GM18867 (cell line): ENCODE data around the gene IGSF9B.
A peak's percentile ranks its signal among the peaks of the same experiment; 100 is the strongest.

Experiments
- ATAC-seq: cut with Tn5 transposase; IDR thresholded peaks from one replicate; pipeline ENCODE4 v1.9.1; 2021; ENCODE audit warnings: mild to moderate bottlenecking, moderate library complexity; ENCODE audit not compliant: unreplicated experiment

The IGSF9B gene

GRCh38 chr11:133922078-133922870, 34.5 kb downstream of the IGSF9B start:
- no peak for ATAC-seq

- no peak for ATAC-seq
Measured at GRCh38 chr11:133921513-133921912, 35.3 kb downstream of the IGSF9B start.

GRCh38 chr11:133921026-133921425, 35.7 kb downstream of the IGSF9B start:
- ATAC-seq: no peak

- no peak for ATAC-seq
Measured at GRCh38 chr11:133920109-133920990, 36.4 kb downstream of the IGSF9B start.

- ATAC-seq: no peak
Measured at GRCh38 chr11:133919330-133920108, 37.2 kb downstream of the IGSF9B start.

DNA sequence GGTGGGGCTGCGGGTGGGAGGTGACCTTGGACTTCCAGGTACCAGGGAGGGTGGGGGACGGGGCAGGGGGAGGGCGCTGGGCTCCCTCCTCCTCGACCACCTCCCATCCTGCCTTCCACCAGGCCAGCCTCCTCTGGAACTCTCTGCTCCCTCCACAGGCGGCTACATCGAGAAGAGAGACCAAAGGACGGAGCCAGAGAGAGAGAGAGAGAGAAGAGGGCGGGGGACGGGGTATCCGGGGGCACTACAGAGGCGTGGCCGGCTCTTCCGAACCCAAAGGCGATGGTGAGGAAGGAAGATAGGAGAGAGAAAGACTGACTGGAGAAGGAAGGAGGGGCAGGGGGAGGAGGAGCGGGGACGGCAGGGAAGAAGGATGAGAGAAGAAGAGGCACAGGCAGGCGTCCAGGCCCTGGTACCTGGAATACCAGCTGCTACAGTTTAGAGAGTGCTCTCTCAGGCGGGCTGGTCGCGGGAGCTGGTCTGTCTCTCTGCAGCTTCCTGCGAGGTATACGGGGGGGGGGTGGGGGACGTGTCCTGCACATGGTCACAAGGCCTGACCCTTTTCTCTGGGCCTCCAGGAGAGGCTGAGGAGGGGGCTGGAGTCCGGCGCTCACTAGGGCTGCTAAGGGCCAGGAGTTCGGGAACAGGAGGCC, 38.0 kb downstream of the IGSF9B start:
- no peak for ATAC-seq

DNA sequence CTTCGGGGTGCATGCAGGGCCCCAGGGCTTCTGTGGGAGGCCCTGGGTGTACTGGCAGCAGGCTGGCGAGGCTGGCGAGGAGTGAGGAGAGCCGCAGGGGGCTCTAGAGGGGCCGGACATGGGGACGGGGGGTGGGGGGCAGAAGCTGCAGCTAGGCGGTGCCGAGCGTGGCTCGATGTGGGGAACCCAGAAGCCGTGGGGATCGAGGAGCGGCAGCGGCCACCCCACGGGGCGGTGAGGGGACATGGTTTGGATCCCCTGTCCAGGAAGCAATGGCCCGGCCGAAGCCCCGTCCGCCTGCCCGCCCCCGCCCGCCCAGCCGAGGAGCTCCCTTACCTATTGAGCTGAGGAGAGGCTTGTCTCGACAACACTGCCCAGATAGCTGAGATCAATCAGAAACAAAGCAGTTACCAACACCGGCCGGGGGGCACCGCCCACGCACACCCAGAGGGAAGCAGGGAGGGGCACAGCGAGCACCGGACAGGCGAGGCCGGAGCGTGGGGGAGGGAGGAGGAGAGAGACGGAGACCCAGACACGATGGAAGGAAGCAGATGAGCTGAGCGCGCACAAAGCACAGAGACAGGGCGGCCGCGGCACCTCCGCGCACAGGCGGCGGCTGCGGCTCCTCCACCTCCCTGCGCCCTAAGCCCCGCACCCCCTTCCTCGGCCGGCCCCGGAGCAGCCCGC, 38.7 kb downstream of the IGSF9B start:
- ATAC-seq: no peak

DNA sequence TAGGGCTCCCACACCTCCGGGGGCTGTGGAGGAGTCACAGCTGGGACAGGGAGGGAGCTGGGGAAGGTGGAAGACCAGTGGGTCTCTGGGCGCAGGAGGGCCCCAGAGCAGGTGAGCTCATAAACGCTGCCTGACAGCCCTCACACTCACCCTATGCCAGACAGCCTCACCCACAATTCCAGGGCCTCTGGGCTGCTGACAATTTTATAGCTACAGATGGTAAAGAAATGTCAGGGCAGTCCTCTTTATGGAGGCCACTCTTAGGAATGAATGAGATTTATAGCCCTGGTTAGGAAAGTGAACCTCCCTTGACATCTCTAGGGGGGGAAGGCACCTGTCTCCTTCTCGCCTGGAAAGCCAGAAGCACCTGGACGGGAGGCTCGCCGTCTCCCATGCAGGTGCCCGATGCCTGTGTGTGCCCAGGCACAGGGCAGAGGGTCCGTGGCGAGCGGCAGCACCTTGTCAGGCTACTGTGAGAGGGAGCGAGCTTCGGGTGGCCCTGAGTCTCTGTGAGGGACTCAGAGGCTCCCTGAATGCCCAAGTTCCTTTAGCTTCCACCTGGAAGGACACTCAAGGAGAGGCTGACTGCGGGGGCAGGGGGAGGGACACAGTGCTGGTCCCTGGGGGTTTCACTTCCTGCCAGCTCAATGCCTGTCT, 39.9 kb downstream of the IGSF9B start:
- no peak for ATAC-seq

DNA sequence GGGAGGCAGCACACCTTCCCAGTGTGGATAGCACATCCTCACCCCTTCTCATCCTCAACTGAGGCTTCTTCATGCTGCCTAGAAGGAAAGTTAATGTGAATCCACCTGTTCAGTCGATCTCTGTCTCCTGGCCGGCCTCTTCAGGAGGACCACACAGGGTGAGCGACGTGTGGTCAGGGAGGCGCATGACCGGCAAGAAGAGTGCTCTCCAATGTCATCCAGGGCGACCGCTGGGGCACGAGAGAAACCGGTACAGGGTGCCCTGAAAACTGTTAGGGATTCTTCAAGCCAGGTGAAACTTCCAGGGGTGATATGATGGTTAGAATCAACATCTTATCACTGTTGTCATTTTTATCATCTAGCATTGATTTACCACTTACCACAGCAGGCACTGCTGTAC, 43.0 kb downstream of the IGSF9B start:
- no peak for ATAC-seq

DNA sequence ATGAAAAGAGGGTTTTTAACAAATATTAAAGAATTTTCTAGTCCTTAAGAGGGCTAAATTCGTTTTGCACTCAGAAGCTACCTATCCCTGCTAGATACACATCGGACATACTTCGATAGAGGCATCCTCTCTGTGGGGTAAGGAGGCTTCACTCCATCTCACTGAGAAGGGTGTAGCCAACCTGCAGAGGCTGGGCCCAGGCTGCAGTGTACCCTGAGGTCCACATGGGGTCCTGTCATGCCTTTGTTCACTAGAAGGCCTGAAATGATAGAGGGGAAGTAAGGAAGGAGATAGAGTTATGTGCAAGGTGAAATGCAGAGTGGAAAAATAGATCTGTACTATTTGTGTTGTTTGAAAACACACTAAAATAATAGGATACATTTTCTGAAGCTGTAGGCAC, 45.6 kb downstream of the IGSF9B start:
- peak; percentile 74 for ATAC-seq

DNA sequence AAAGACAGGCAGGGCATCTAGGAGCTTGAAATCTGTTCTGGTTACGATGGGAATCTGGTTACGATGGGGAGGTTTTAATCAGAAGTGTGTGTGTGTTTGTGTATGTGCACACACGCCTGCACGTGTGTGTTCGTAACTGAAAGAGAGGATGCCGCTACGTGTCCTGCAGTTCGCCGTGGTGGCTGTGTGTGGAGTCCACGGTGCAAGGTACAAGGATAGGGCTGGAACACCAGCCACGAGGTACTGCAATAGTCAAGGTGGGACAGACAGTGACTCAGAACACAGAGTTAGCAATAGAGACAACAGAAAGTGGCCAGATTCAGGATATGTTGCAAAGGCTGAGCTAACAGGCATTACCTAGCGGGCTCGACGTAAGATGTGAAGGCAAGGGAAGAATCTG, 46.7 kb downstream of the IGSF9B start:
- no peak for ATAC-seq

DNA sequence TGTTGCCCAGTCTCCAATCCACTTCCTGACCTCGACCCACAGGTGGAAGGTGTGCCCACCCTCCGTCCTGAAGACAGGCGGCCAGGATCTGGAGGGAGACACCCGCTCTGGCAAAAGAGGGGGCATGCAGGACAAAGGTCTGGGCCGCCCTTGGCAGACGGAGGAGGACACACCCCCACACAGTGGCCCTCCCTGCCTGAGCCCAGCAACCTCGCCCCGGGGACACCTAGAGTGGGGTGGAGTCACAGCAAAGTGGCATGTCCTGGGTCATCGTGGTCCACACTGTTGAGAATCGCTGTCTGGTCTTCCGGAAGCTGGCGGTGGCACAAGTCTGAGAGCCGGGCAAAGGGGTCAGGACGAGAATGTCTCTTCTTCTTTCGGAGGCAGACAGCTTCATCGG, 47.9 kb downstream of the IGSF9B start:
- no peak for ATAC-seq

DNA sequence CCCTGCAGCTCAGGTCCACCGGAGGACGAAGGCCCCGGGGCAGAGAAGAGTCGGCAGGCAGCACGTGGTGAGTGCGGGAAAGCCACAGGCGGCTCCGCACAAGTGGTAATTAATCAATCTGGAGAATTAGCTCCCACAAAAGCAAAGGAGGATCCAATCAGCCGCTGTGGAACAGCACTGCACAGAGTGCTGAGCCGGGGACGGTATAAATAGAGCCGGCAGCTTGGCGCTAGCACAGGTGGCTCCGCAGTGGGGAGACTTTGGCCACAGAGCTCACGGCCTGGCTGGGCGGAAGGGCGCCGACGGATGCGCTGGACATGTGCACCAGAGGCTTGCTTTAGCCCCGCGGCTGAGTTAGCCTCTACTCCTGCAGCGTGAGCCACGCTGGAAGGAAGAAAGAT, 48.9 kb downstream of the IGSF9B start:
- no peak for ATAC-seq

DNA sequence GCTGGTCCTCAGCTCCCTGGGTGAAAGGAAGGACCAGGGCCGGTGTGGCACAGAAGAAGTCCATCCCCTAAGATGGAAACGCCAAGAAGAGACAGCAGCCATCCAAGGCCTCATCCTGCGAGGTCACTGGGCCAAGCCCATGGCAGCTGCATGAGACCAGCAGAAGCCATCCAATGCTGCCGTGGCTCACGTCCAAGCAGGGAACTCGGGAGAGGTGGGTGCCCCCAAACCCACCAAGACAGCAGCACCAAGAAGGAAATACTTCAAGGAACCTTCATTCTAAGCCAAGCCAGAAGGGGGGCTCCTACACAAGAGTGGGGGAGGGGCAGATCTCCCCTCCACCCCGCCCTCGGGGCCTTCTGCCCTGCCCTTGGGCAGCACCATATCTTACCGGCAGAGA, 49.6 kb downstream of the IGSF9B start:
- no peak for ATAC-seq

DNA sequence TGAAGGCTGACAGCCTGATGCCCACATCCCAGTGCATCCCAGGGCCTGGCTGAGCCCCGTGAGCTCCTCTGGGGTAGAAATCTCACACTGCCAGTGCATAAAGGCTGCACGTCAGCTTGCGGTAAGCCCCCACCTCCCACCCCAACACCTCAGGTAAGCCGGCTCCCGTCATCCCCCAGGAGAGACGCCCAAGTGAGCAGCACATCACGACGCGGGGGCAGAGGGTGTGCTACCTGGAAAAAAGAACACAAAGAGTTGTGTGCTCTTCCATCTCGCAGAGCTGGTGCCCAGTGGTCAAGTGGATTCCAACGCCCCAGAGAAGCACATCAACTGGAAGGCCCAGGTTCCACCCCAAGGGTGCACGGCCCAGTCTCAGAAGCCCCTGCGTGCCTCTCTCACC, 50.0 kb downstream of the IGSF9B start:
- no peak for ATAC-seq

GRCh38 chr11:133906241-133906640, 50.5 kb downstream of the IGSF9B start:
- ATAC-seq: no peak

DNA sequence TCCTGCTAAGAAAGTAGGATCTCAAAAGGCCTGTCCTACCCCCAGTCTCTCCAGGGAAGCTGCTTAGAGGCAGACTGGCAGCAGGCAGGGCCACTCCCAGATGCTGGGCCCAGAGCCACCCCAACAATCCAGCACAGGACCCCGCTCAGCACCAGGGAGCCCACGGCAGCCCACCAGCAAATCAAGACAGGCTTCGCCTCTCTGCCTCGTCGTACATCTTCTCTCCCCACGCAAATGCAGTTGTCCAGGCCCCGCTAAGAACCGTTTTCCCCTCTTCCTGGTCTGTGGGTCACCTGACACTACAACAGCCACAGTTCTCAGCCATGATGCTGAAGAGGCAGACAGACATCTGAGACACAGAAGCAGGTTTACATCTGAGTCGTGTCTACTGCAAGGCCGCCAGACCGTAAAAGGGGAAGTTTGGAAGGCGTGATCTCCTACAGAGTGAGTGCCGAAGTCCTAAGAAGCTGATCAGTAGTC, 51.1 kb downstream of the IGSF9B start:
- peak; percentile 47 for ATAC-seq

- no peak for ATAC-seq
Measured at GRCh38 chr11:133904818-133905515, 51.8 kb downstream of the IGSF9B start.
